GM12892 (cell line): Measurements from ENCODE around the gene SAXO2.
"Not testable (repeated sequence)": the region's sequence is repeated elsewhere in the genome, so short reads cannot be mapped to it uniquely, and the experiment has no call there.

Experiments
- POLR2A ChIP-seq: IDR thresholded peaks from 2 replicates; pipeline ENCODE4 v1.6.1; 2011; ENCODE audit warnings: low read depth, low read length, control low read depth
- POLR2AphosphoS5 ChIP-seq: IDR thresholded peaks from 2 replicates; pipeline ENCODE4 v1.6.1; 2011; ENCODE audit warnings: low read depth, low read length, control low read depth

GRCh38 chr15:82267137-82267536 is 4.5 kb downstream of the SAXO2 start:
- not testable (repeated sequence) for TF ChIP-seq POLR2AphosphoS5, POLR2A
